Gastrocnemius medialis (tissue), 4 donors: ENCODE results near the gene SAMD8.

Experiments
- POLR2A ChIP-seq, 2 donors: fragments of 450-650 bp; IDR thresholded peaks; one replicate each; pipeline ENCODE4 v1.6.1; 2017; ENCODE audit warnings: antibody characterized with exemption in 2 of 2, mild to moderate bottlenecking in 2 of 2, moderate library complexity in 2 of 2
- TF ChIP-seq, protein P1 (sequence below), 5 experiments: fragments of 450-650 bp in 3 of 5; fragments of 200-600 bp in 2 of 5; sonication (generic) in 2 of 5; IDR thresholded peaks in 4 of 5; conservative IDR thresholded peaks in 1 of 5; 1 replicate in 4 of 5; 2 replicates in 1 of 5; pipeline ENCODE4 v1.5.1; 2016 to 2019; ENCODE audit warnings: antibody characterized with exemption in 5 of 5, mild to moderate bottlenecking in 3 of 5, moderate library complexity in 3 of 5

DNA sequence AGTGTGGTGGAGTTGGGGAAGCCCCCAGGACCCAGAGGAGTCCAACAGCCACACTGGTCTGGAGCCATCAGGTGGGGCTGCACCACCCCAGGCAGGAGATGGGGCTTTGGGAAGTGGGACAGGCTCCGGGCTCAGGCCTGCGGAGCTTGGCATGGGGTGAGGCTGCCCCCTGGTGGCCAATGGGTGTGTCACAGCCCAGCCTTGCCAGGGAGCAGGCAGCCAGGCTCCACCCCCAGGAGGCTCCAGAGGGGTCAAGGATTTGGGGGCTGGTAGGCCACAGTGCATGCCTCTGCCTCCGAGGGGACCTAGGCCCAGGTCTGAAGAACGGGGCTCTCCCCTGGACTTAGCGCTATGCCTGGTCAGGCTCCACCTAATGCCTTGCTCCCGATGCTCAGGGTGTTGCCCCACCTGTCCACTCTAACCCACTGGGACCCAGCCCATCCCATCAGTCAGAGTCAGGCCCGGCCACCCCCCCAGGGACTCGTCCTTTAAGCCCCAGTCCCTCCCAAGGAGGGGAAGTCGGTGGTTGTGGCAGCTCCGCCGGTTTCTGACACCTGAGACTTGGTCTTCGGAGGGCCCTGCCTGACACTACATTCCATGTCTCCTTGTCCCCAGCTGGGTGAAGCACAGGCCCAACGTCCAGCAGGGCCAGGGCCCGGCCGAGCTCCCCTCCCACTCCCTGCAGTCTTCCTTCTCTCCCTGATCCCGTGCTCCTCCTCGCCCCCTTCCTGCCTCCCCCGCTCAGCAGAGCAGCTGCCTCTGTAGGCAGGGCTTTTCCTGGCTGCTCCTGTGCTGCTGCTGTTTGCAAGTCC is 11.3 kb upstream of the SAMD8 start:
- TF ChIP-seq, protein P1, sequence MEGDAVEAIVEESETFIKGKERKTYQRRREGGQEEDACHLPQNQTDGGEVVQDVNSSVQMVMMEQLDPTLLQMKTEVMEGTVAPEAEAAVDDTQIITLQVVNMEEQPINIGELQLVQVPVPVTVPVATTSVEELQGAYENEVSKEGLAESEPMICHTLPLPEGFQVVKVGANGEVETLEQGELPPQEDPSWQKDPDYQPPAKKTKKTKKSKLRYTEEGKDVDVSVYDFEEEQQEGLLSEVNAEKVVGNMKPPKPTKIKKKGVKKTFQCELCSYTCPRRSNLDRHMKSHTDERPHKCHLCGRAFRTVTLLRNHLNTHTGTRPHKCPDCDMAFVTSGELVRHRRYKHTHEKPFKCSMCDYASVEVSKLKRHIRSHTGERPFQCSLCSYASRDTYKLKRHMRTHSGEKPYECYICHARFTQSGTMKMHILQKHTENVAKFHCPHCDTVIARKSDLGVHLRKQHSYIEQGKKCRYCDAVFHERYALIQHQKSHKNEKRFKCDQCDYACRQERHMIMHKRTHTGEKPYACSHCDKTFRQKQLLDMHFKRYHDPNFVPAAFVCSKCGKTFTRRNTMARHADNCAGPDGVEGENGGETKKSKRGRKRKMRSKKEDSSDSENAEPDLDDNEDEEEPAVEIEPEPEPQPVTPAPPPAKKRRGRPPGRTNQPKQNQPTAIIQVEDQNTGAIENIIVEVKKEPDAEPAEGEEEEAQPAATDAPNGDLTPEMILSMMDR (IDR thresholded peaks at IDR 0.05 in 4 of 5, conservative IDR thresholded peaks at IDR 0.05 in 1 of 5), result peak; percentile 97 to 99 (median 99)
- TF ChIP-seq POLR2A (IDR thresholded peaks at IDR 0.05), result no peak
